GM12864 (cell line): ENCODE results near the gene DMRT2.

Experiments
- DNase-seq: peaks from one replicate; pipeline ENCODE4 v3.0.0-alpha.2; 2011; ENCODE audit warnings: low read depth
- H3K4me3 ChIP-seq: 2 replicates; pipeline ENCODE4 v1.5.1; 2011; ENCODE audit warnings: mild to moderate bottlenecking, low read depth, low read length, control low read depth
- TF ChIP-seq, protein P1 (sequence below): IDR thresholded peaks from 2 replicates; pipeline ENCODE4 v1.5.1; 2011; ENCODE audit warnings: low read depth, mild to moderate bottlenecking, moderate library complexity, low read length, control low read depth, inconsistent platforms; ENCODE audit errors: missing control alignments

Gene DMRT2

DNA sequence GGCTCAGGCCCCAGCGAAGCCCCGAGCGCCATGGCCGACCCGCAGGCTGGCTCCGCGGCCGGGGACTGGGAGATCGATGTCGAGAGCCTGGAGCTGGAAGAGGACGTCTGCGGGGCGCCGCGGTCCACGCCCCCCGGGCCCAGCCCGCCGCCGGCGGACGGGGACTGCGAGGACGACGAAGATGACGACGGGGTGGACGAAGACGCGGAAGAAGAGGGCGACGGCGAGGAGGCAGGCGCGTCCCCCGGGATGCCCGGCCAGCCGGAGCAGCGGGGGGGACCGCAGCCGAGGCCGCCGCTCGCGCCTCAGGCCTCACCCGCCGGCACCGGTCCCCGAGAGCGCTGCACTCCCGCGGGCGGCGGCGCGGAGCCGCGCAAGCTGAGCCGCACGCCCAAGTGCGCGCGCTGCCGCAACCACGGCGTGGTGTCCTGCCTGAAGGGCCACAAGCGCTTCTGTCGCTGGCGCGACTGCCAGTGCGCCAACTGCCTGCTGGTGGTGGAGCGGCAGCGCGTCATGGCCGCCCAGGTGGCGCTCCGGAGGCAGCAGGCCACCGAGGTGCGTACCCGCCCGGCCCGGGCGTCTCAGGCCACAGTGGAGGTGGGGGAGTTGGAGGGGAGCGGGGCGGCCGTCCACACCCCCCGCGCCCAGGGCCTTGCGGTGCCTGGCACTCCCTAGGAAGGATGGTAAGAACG lies 1.6 kb downstream of the DMRT2 start:
- DNase-seq, result no peak
- H3K4me3 ChIP-seq, result no peak overlapping the region

DNA sequence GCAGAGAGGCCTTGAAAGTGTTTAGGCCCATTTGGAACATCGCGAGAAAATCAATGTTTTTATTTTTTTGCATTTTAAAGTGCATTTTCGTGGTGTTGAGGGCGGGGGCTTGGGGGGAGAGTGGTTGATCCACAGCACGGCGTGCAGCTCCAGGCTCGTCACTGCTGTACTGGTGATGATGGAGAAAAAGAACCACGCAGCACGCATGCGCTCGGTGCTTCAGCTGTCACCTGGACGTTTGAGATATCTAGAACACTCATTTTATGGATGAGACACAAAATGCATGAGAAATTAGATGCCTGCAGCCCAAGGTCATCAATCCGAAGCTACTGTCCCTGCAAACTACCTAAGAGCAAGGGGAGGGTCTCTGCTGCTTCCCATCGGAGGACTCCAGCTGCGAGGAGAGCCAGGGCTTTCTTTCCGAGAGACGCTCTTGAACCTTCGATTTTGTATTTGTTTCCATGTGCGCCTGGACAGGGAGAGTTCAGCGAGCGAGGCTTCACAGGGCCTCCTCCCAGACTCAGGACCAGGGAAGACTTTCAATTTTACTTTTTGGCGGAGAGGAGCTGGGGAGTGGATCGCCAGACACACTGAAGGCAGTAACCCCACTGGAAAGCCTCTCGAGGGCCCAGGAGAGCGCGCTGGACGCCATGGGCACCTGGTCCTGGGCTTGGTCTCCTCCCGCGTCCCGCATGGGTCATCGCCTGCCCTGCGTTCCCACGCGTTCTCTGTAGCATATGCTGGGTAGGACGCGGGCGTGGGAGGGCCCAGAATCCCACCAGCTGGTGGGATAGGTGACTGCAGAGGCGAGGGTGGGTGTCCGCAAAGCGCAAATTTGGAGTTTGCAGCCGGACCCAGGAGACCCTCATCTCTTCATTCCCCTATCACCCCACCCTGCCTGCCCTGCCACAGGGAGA lies 2.5 kb downstream of the DMRT2 start:
- TF ChIP-seq, protein P1, sequence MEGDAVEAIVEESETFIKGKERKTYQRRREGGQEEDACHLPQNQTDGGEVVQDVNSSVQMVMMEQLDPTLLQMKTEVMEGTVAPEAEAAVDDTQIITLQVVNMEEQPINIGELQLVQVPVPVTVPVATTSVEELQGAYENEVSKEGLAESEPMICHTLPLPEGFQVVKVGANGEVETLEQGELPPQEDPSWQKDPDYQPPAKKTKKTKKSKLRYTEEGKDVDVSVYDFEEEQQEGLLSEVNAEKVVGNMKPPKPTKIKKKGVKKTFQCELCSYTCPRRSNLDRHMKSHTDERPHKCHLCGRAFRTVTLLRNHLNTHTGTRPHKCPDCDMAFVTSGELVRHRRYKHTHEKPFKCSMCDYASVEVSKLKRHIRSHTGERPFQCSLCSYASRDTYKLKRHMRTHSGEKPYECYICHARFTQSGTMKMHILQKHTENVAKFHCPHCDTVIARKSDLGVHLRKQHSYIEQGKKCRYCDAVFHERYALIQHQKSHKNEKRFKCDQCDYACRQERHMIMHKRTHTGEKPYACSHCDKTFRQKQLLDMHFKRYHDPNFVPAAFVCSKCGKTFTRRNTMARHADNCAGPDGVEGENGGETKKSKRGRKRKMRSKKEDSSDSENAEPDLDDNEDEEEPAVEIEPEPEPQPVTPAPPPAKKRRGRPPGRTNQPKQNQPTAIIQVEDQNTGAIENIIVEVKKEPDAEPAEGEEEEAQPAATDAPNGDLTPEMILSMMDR, result no peak
- DNase-seq, result no peak
- no peak overlapping the region for H3K4me3 ChIP-seq

More for the DNA sequence above, 1.6 kb downstream of the DMRT2 start:
- TF ChIP-seq, protein P1, result no peak

DNA sequence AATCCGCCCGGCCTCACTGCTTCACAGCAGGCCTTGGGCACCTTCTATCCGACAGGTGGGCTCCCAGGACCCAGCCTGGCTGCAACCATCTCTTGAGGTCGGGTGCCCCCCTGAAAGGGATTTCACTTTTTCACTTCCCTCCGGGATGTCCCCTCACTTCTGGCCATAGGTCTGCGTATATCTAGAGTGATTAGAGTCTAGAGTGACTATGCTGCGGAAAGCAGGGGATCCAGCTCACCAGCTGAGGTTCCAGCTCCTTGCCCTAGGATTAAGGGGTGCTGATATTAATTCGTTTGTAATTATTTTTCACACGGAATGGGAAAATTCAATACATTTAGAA lies 3.1 kb downstream of the DMRT2 start:
- no peak for DNase-seq
- TF ChIP-seq, protein P1, result no peak
- H3K4me3 ChIP-seq, result no peak overlapping the region

DNA sequence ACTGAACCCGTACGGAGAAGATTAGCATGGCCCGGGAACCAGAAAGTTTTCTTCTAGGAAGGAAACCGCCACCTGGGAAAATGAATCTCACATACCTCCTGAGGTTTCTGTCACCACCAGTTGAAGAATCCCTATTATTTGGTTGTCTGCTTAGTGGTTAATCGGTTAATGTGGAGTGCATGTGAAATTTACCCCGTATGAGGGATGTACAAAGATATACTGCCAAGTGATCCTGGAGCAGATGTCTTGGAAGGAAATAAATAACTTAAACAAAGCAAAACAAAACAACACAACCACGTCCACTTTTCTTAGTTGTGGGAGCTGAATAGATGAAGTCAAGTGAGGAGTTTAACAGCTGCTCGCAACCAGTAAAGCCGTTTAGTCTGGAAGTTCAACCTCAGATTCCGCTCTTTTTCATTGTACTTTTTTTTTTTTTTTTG lies 3.8 kb downstream of the DMRT2 start:
- no peak overlapping the region for H3K4me3 ChIP-seq
- TF ChIP-seq, protein P1, result no peak
- no peak for DNase-seq

DNA sequence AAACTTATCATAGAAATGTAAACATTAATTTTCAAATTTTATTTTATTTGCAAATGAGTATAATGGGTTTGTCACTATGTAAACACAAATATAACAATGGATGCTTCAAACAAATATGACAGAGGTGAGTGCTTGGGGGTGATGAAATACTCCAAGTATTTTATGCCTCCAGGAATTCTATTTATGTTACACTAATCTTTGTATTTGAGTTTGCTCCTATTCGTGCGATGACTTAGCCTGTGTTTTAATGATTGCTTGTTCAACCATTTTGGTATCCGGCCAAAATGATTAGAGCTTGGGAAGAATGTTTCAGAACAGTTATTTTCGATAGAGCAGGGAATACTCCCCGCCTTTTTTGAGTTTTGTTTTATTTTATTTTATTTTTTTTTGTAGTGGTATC lies 5.0 kb downstream of the DMRT2 start:
- no peak overlapping the region for H3K4me3 ChIP-seq
- DNase-seq, result no peak
- TF ChIP-seq, protein P1, result no peak

DNA sequence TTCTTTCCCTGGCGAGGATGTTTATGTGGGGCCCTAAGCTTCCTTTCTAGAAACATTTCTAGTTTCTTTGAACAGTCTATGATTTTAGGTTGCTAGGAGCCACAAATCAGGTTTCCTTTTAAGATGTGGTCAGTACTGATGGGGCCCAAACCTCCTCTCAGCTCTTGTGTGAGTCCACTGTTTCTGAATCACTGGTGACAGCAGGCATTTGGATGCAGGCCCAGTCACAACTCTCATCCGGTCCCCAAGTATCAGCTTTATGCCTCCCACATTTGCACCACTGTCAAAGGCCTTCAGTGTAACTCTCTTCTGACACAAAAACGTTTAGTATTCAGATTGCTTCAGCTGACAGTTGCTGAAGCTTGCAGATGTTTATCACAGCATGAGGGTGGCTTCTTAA lies 7.8 kb downstream of the DMRT2 start:
- DNase-seq, result no peak
- no peak overlapping the region for H3K4me3 ChIP-seq
- TF ChIP-seq, protein P1, result no peak
